Measurements from ENCODE around the gene CBX8. TPM values are rescaled to one million over a fixed set of nuclear protein-coding genes. Genes with fewer than 3 reads are reported as not detected.
A peak's percentile ranks its signal among the peaks of the same experiment; 100 is the strongest.

CBX8 gene
- total RNA-seq (2014; rRNA removed) (11.3 and 12.8 TPM in 2 replicates), Bru-seq, nascent RNA (percentile 74 among the genes with signal in this experiment), BruChase-seq, experiment 1, labeled RNA remaining after a 6-hour chase (percentile 77 among the genes with signal in this experiment), BruChase-seq, experiment 2, labeled RNA remaining after a 2-hour chase (percentile 85 among the genes with signal in this experiment)
- long read RNA-seq, transcript CBX8-201 (5 exons, 3,791 nt) = major isoform, 7 of 15 reads
- long read RNA-seq, partial matches to known transcripts = 1 of 15 reads
- long read RNA-seq, other reads (novel, unspliced or antisense) = 7 of 15 reads

- H3K4me3 ChIP-seq (ENCODE audit: low read length) = peak within 1 kb of the TSS; percentile 76
- peaks cover 22% of the 10 kb centered on the region for H3K79me2 ChIP-seq (ENCODE audit: low read length)
- peak within 1 kb of the TSS; percentile 91 for H3K9ac ChIP-seq (ENCODE audit: low read length)
- peak within 1 kb of the TSS; percentile 67 for H3K27ac ChIP-seq (ENCODE audit: low read length)
- POLR2A ChIA-PET (ENCODE audit: unreplicated experiment) = interaction anchor here (0.6 to 1.0 kb wide), 4 partner anchors 13 to 42 kb away, joined by 3 to 24 read pairs (median 4); partner anchors contain the start of gene CBX4
- intact Hi-C loops (cut with micrococcal nuclease) = loop anchor here (1.0 to 5.0 kb wide), 3 partner anchors 18 to 47 kb away; partner anchors contain the start of gene CBX2
- ATAC-seq = peak; percentile 76
- H3K27me3 ChIP-seq (ENCODE audit: low read length) = peaks cover 43% of the 10 kb centered on the region
- peak within 1 kb of the TSS; percentile 91 for H3K4me2 ChIP-seq (ENCODE audit: low read length)
- no peaks in the 10 kb centered on the region for H3K9me2 ChIP-seq (replicated peaks; ENCODE audit: low read length)
- no peaks in the 10 kb centered on the region for H3F3A ChIP-seq (ENCODE audit: low read length, unreplicated experiment)
- no TSS peak for BruUV-seq (replicated peaks)
- peaks cover 45% of the 10 kb centered on the region for H3K4me1 ChIP-seq (ENCODE audit: insufficient read depth, low read length)
- DNase-seq = peak; percentile 100
- peak within 1 kb of the TSS; percentile 76 for H2AFZ ChIP-seq (ENCODE audit: low read length)
- H4K20me1 ChIP-seq (ENCODE audit: low read length) = peaks cover 3% of the 10 kb centered on the region; the same call in 1 of the 2 replicates
- TF ChIP-seq EZH2phosphoT487 (IDR thresholded peaks at IDR 0.05; ENCODE audit: borderline replicate concordance, low read length) (no peak), EZH2 (IDR thresholded peaks at IDR 0.05; ENCODE audit: low read length, unreplicated experiment) (no peak), CTCF (conservative IDR thresholded peaks at IDR 0.05; ENCODE audit: low read depth, low read length) (no peak)
- CTCF ChIA-PET = interaction anchor here (0.6 to 1.4 kb wide), 10 partner anchors 12 to 403 kb away, joined by 3 to 12 read pairs (median 7); no protein-coding TSS in a partner anchor
- no peaks in the 10 kb centered on the region for H3K9me3 ChIP-seq (ENCODE audit: low read length)
- H3K36me3 ChIP-seq (ENCODE audit: low read depth, low read length) = 0 out of 2 replicates have a peak, but pooled peaks cover 6% of the 10 kb centered on the region
Measured at GRCh38 chr17:79796763-79797491, at the start of gene CBX8. Gene CBX8 (minus strand): TSS chr17:79797077. CDS start chr17:79796998, 79 bp downstream.

GRCh38 chr17:79845601-79845949 lies 48.7 kb upstream of the CBX8 start:
- no peaks in the 10 kb centered on the region for H3K9me2 ChIP-seq (replicated peaks; ENCODE audit: low read length)
- POLR2A ChIA-PET (ENCODE audit: unreplicated experiment) = no interaction called here
- TF ChIP-seq EZH2 (IDR thresholded peaks at IDR 0.05; ENCODE audit: low read length, unreplicated experiment) (no peak), CTCF (conservative IDR thresholded peaks at IDR 0.05; ENCODE audit: low read depth, low read length) (no peak), EZH2phosphoT487 (IDR thresholded peaks at IDR 0.05; ENCODE audit: borderline replicate concordance, low read length) (no peak)
- peaks cover 33% of the 10 kb centered on the region for H3K27me3 ChIP-seq (ENCODE audit: low read length)
- BruUV-seq (replicated peaks) = no TSS peak
- no peak overlapping the region for H3K9ac ChIP-seq (ENCODE audit: low read length)
- no peaks in the 10 kb centered on the region for H3K36me3 ChIP-seq (ENCODE audit: low read depth, low read length)
- H3K9me3 ChIP-seq (ENCODE audit: low read length) = no peaks in the 10 kb centered on the region
- CTCF ChIA-PET = no interaction called here
- no peak overlapping the region for H3K4me2 ChIP-seq (ENCODE audit: low read length)
- H3K4me1 ChIP-seq (ENCODE audit: insufficient read depth, low read length) = peaks cover 26% of the 10 kb centered on the region; the same call in 1 of the 2 replicates
- no peaks in the 10 kb centered on the region for H3K79me2 ChIP-seq (ENCODE audit: low read length)
- H3F3A ChIP-seq (ENCODE audit: low read length, unreplicated experiment) = no peaks in the 10 kb centered on the region
- no peak overlapping the region for H3K4me3 ChIP-seq (ENCODE audit: low read length)
- ATAC-seq (no peak), DNase-seq (no peak)
- H2AFZ ChIP-seq (ENCODE audit: low read length) = 0 out of 2 replicates have a peak overlapping the region, but pooled peaks have one; percentile 86
- no peak overlapping the region for H3K27ac ChIP-seq (ENCODE audit: low read length)
- no peaks in the 10 kb centered on the region for H4K20me1 ChIP-seq (ENCODE audit: low read length)
- intact Hi-C loops (cut with micrococcal nuclease) = no loop called here
